ENCODE data around the gene NTNG1. TPM values are rescaled to one million over a fixed set of nuclear protein-coding genes. Genes with fewer than 3 reads are reported as not detected.

The NTNG1 gene
- total RNA-seq, 1 donor from 2014 or later = not detected

- Mint-ChIP-seq H3K27me3 (ENCODE audit: low read depth) (peaks cover 4% of the 10 kb centered on the region), H3K27ac (ENCODE audit: unreplicated experiment) (no peak overlapping the region), H3K9me3 (ENCODE audit: low read depth) (no peaks in the 10 kb centered on the region), H3K4me1 (ENCODE audit: low read depth) (no peaks in the 10 kb centered on the region), H3K4me3 (ENCODE audit: unreplicated experiment) (no peak overlapping the region), H3K36me3 (ENCODE audit: low read depth) (no peaks in the 10 kb centered on the region)
- no peak for TF ChIP-seq CTCF (IDR thresholded peaks at IDR 0.05)
- no peak for DNase-seq (ENCODE audit: low spot score)
Measured at GRCh38 chr1:107243461-107243860, 102.6 kb downstream of the NTNG1 start.

GRCh38 chr1:107244709-107245500, 104.1 kb downstream of the NTNG1 start:
- H3K4me1 Mint-ChIP-seq (ENCODE audit: low read depth) = no peaks in the 10 kb centered on the region
- H3K36me3 Mint-ChIP-seq (ENCODE audit: low read depth) = no peaks in the 10 kb centered on the region
- no peak overlapping the region for H3K27ac Mint-ChIP-seq (ENCODE audit: unreplicated experiment)
- TF ChIP-seq CTCF (IDR thresholded peaks at IDR 0.05) = no peak
- peaks cover 4% of the 10 kb centered on the region for H3K27me3 Mint-ChIP-seq (ENCODE audit: low read depth)
- DNase-seq (ENCODE audit: low spot score) = no peak
- H3K9me3 Mint-ChIP-seq (ENCODE audit: low read depth) = no peaks in the 10 kb centered on the region
- no peak overlapping the region for H3K4me3 Mint-ChIP-seq (ENCODE audit: unreplicated experiment)

DNA sequence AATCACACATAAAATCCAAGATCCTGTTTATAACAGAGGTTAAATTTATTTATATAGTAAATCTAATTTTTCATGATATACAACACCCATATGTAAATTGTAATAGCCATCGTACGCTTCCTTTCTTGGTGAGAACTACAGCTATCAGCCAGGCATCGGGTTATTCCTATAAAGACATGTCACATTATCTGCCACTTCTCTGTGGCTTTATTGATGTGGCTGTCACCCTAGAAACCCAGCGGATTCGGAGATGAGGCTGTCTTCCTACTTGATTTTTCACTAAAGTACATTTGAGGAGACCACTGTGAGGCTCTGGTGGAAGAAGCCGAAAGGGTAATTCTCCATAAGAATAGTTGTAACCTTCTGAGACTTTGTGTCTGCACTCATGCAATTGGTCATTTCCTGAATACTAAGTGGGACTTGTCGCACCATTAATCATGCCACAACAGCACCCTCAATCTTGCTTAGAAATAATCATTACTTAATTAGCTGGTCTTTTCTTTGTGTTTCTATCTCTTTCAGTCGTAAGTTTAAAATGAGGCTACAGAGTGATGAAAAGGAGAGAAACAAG, 106.0 kb downstream of the NTNG1 start:
- TF ChIP-seq CTCF (IDR thresholded peaks at IDR 0.05) = no peak
- Mint-ChIP-seq H3K4me3 (ENCODE audit: unreplicated experiment) (no peak overlapping the region), H3K36me3 (ENCODE audit: low read depth) (no peaks in the 10 kb centered on the region), H3K4me1 (ENCODE audit: low read depth) (no peaks in the 10 kb centered on the region), H3K27ac (ENCODE audit: unreplicated experiment) (no peak overlapping the region), H3K27me3 (ENCODE audit: low read depth) (peaks cover 4% of the 10 kb centered on the region), H3K9me3 (ENCODE audit: low read depth) (no peaks in the 10 kb centered on the region)
- no peak for DNase-seq (ENCODE audit: low spot score)

DNA sequence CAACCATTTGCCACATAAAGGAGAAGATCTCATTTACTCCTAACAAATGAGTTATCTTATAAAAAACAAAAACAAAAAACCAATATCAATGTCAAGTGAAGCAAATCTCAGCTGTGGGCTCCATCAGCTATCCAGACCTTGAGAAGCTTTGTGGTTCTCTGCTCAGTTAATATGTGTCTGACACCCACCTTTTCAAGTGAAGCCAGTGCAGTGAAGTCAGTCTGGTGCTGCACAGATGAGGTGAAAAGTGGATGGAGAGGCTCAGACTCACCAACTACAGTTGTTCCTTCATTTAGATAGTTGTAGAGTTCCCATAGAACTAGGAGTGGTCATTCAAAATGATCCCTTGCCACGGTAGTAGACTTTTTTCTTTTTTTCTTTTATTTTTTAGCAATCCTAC, 106.8 kb downstream of the NTNG1 start:
- Mint-ChIP-seq H3K27ac (ENCODE audit: unreplicated experiment) (no peak overlapping the region), H3K36me3 (ENCODE audit: low read depth) (no peaks in the 10 kb centered on the region), H3K4me1 (ENCODE audit: low read depth) (no peaks in the 10 kb centered on the region), H3K4me3 (ENCODE audit: unreplicated experiment) (no peak overlapping the region), H3K27me3 (ENCODE audit: low read depth) (peaks cover 2% of the 10 kb centered on the region), H3K9me3 (ENCODE audit: low read depth) (no peaks in the 10 kb centered on the region)
- no peak for TF ChIP-seq CTCF (IDR thresholded peaks at IDR 0.05)
- DNase-seq (ENCODE audit: low spot score) = no peak

DNA sequence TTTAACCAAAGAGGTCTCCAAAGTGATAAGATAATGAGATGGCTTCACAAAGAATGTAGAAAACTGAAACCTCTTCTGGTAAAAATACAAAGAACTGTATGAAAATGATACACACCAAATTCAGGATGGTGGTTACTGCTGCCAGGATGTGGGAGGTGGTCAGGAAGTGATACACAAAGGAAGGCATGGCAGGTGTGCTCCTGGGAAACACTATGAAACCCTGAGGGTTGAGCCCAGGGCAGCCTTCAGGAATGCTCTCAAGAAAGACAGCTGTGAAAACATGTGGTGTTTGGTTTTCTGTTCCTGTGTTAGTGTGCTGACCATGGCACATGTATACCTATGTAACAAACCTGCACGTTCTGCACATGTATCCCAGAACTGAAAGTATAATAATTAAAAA, 109.3 kb downstream of the NTNG1 start:
- no peak overlapping the region for H3K27ac Mint-ChIP-seq (ENCODE audit: unreplicated experiment)
- no peaks in the 10 kb centered on the region for H3K36me3 Mint-ChIP-seq (ENCODE audit: low read depth)
- no peaks in the 10 kb centered on the region for H3K9me3 Mint-ChIP-seq (ENCODE audit: low read depth)
- no peak for TF ChIP-seq CTCF (IDR thresholded peaks at IDR 0.05)
- no peak overlapping the region for H3K4me3 Mint-ChIP-seq (ENCODE audit: unreplicated experiment)
- no peaks in the 10 kb centered on the region for H3K27me3 Mint-ChIP-seq (ENCODE audit: low read depth)
- DNase-seq (ENCODE audit: low spot score) = no peak
- no peaks in the 10 kb centered on the region for H3K4me1 Mint-ChIP-seq (ENCODE audit: low read depth)
